Brain microvascular endothelial cell (primary cell): Measurements from ENCODE around the gene ZBTB7C.

Experiments
- DNase-seq: peaks from one replicate; pipeline ENCODE4 v3.0.0-alpha.2; 2020
- H3K27ac ChIP-seq: fragments of 250-450 bp; sonication (Bioruptor Pico); 2 replicates; pipeline ENCODE4 v1.5.1; 2020; ENCODE audit warnings: mild to moderate bottlenecking, moderate library complexity
- H3K27me3 ChIP-seq: fragments of 250-450 bp; sonication (Bioruptor Pico); replicated peaks from 2 replicates; pipeline ENCODE4 v1.5.1; 2020; ENCODE audit warnings: mild to moderate bottlenecking
- H3K36me3 ChIP-seq: fragments of 250-450 bp; sonication (Bioruptor Pico); replicated peaks from 2 replicates; pipeline ENCODE4 v1.5.1; 2020; ENCODE audit warnings: mild to moderate bottlenecking
- H3K4me3 ChIP-seq: 2 replicates; pipeline ENCODE4 v1.5.1; 2011; ENCODE audit warnings: low read depth, mild to moderate bottlenecking, control low read depth, low read length, moderate library complexity
- in situ Hi-C: cut with HindIII; loops from 2 replicates; pipeline ENCODE4 v1.10.0; 2017; ENCODE audit warnings: low sequenced_read_pairs, low pct_ligation_motif_present
- TF ChIP-seq, protein P1 (sequence below): IDR thresholded peaks from 2 replicates; pipeline ENCODE4 v1.5.1; 2011; ENCODE audit warnings: low read depth, mild to moderate bottlenecking, moderate library complexity, low read length, control low read depth, inconsistent platforms; ENCODE audit errors: missing control alignments

Gene ZBTB7C

DNA sequence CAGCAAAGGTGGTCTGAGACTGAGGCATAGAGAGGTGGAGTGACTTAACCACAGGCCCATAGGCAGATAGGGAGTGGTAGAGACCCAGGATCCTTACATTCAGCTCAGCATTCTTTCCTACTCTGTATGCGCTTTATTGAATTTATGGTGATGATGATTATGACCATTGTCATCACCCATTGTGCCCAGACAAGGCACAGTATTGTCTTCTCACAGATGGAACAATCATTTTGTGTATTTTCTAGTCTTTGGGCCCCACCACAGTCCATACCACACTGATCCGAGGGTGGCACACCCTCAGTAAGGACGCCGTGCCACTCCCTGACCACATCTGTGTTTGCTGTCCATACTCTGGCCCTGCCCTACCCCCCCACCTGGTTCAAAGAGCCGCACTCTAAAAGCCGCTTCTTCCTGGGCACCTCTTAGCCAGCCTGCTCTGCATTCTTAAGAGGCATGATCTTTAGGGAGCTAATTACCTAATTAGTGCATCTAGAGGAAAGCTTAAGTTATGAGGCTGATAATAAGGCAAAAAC, 299.2 kb downstream of the ZBTB7C start:
- DNase-seq: no peak
- peaks cover 2% of the 10 kb centered on the region for H3K27me3 ChIP-seq
- H3K27ac ChIP-seq: no peak overlapping the region
- H3K36me3 ChIP-seq: no peaks in the 10 kb centered on the region
- in situ Hi-C loops: no loop called here
- no peak overlapping the region for H3K4me3 ChIP-seq
- TF ChIP-seq, protein P1, sequence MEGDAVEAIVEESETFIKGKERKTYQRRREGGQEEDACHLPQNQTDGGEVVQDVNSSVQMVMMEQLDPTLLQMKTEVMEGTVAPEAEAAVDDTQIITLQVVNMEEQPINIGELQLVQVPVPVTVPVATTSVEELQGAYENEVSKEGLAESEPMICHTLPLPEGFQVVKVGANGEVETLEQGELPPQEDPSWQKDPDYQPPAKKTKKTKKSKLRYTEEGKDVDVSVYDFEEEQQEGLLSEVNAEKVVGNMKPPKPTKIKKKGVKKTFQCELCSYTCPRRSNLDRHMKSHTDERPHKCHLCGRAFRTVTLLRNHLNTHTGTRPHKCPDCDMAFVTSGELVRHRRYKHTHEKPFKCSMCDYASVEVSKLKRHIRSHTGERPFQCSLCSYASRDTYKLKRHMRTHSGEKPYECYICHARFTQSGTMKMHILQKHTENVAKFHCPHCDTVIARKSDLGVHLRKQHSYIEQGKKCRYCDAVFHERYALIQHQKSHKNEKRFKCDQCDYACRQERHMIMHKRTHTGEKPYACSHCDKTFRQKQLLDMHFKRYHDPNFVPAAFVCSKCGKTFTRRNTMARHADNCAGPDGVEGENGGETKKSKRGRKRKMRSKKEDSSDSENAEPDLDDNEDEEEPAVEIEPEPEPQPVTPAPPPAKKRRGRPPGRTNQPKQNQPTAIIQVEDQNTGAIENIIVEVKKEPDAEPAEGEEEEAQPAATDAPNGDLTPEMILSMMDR: no peak

DNA sequence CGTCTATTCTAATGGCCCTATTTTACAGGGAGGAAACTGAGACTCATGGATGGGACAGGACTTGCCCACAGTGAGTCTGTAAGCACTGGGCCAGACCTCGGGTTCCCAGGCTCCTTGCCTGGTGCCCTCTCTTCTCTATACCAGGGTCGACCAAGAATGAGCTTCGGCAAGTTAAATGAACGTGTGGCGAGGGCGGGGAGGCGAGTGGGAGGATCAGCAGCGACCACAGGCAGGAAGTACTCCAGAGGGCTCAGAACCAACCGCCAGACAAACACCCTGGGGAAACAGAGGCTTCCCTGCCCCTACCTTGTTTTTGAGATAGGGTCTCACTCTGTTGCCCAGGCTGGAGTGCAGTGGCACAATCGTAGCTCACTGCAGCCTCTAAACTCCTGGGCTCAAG, 301.0 kb downstream of the ZBTB7C start:
- in situ Hi-C loops: no loop called here
- Histone ChIP-seq H3K4me3 (no peak overlapping the region), H3K36me3 (no peaks in the 10 kb centered on the region), H3K27me3 (peaks cover 2% of the 10 kb centered on the region), H3K27ac (no peak overlapping the region)
- TF ChIP-seq, protein P1: no peak
- no peak for DNase-seq

DNA sequence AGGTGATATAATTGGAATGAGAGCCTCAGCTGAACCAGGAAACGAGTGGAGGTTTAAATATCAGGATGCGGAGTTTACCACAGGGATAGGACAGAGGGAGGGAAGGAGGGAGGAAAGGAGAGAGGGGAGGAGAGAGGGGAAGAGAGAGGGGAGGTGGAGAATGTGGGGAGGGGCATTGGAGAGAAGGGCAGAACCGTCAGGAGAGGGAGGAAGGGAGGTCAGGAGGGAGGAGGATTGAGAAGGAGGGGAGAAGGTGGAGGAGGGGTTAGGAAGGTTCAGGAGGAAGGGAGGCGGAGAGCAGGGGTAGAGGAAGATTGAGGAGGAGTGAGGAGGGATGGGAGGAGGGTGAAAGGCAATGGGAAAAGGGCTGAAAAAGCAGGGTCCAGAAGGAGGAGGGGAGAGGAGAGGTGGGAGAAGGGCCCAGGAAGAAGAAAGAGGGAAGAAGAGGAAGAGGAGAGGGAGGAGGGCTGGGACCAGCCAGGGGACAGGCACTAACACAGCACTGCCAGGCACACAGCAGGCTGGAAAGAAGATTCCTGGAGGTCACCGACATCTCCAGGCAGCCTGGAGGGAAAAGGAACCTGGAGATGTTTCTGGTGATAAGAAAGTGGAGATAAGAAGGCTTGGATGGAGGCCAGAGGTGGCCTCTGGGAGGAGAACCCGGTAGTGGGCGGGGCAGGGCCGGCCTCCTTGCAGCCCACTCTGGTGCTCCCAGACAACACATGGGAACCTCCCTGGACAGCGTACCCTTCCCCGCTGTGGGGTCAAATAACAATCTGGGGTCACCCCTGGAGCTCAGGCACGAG, 302.0 kb downstream of the ZBTB7C start:
- TF ChIP-seq, protein P1: no peak
- in situ Hi-C loops: no loop called here
- no peak for DNase-seq
- Histone ChIP-seq H3K36me3 (no peaks in the 10 kb centered on the region), H3K27me3 (peaks cover 2% of the 10 kb centered on the region), H3K4me3 (no peak overlapping the region), H3K27ac (no peak overlapping the region)

DNA sequence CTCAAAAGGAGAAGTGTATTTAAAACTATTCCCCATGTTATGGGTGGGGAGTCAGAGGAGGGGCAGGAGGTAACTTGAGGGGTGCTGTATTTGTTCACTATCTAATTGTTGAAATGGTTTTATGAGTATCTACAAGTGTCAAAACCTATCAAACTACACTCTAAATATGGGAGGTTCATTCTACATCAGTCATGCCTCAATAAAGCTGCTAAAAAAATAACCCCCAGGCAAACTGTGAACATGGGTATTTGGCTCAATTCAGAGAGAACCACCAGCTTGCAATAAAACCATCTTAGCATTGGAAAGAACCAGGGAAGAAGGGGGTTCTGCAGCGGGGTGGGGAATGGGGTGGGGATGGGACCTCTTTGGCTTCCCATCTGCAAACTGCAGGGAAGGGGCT, 302.7 kb downstream of the ZBTB7C start:
- Histone ChIP-seq H3K27me3 (peaks cover 5% of the 10 kb centered on the region), H3K27ac (no peak overlapping the region), H3K36me3 (no peaks in the 10 kb centered on the region), H3K4me3 (no peak overlapping the region)
- TF ChIP-seq, protein P1: no peak
- in situ Hi-C loops: no loop called here
- DNase-seq: no peak

DNA sequence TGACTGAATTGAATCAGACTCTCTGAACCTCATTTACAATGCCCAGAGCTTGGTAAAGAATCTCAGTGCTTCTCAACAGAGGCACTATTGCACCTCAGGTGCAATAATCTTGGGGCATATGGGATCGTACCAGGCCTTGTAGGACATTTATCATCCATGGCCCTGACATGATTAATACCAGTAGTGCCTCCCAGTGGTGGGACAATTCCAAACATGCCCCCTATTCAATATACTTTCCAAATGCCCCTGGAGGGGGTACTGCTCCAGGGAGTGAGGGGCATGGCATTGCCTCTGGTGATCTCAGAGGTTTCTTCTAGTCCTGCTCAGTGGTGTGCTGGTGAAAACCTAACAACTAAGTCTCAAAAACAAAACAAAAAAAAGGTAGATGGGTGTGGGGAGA, 303.9 kb downstream of the ZBTB7C start:
- no peak overlapping the region for H3K27ac ChIP-seq
- peaks cover 10% of the 10 kb centered on the region for H3K27me3 ChIP-seq
- in situ Hi-C loops: no loop called here
- no peak overlapping the region for H3K4me3 ChIP-seq
- TF ChIP-seq, protein P1: no peak
- no peak for DNase-seq
- no peaks in the 10 kb centered on the region for H3K36me3 ChIP-seq
